Trophoblast cell (in vitro differentiated cells and primary cell): Measurements from ENCODE around the gene TMEM181.

Experiments
- DNase-seq, 2 donors: peaks; one replicate each; pipeline ENCODE4 v3.0.0-alpha.2; 2016
- H2AFZ ChIP-seq: 2 replicates; pipeline ENCODE4 v1.6.1; 2013; ENCODE audit warnings: low read length, moderate library complexity, mild to moderate bottlenecking; ENCODE audit not compliant: insufficient read depth, poor library complexity
- H2AK5ac ChIP-seq: 2 replicates; pipeline ENCODE4 v1.6.1; 2013; ENCODE audit warnings: mild to moderate bottlenecking, low read length
- H2BK120ac ChIP-seq: 2 replicates; pipeline ENCODE4 v1.6.1; 2013; ENCODE audit warnings: low read length, mild to moderate bottlenecking, moderate library complexity; ENCODE audit not compliant: insufficient read depth, poor library complexity
- H2BK12ac ChIP-seq: 2 replicates; pipeline ENCODE4 v1.6.1; 2013; ENCODE audit warnings: mild to moderate bottlenecking, low read length, moderate library complexity
- H2BK5ac ChIP-seq: 2 replicates; pipeline ENCODE4 v1.6.1; 2013; ENCODE audit warnings: low read length, low read depth, moderate library complexity, mild to moderate bottlenecking; ENCODE audit not compliant: poor library complexity
- H3K14ac ChIP-seq: 2 replicates; pipeline ENCODE4 v1.6.1; 2013; ENCODE audit warnings: mild to moderate bottlenecking, low read length
- H3K18ac ChIP-seq: 2 replicates; pipeline ENCODE4 v1.6.1; 2013; ENCODE audit warnings: mild to moderate bottlenecking, low read length
- H3K23ac ChIP-seq: 2 replicates; pipeline ENCODE4 v1.6.1; 2013; ENCODE audit warnings: low read length
- H3K27ac ChIP-seq: 2 replicates; pipeline ENCODE4 v1.5.1; 2013; ENCODE audit warnings: low read depth, mild to moderate bottlenecking, inconsistent platforms, low read length, moderate library complexity
- H3K27me3 ChIP-seq: 2 replicates; pipeline ENCODE4 v1.6.1; 2013; ENCODE audit warnings: inconsistent platforms, mild to moderate bottlenecking, low read length, moderate library complexity; ENCODE audit not compliant: insufficient read depth
- H3K36me3 ChIP-seq, 2 experiments: 1 replicate in 1 of 2; 2 replicates in 1 of 2; pipeline ENCODE4 v1.6.1; 2013; ENCODE audit warnings: low read length in 2 of 2, mild to moderate bottlenecking in 2 of 2, moderate library complexity in 1 of 2; ENCODE audit not compliant: insufficient read depth in 2 of 2, control insufficient read depth in 1 of 2
- H3K4ac ChIP-seq: 2 replicates; pipeline ENCODE4 v1.6.1; 2013; ENCODE audit warnings: low read depth, mild to moderate bottlenecking, low read length, moderate library complexity
- H3K4me1 ChIP-seq, 2 experiments: 1 replicate in 1 of 2; 2 replicates in 1 of 2; pipeline ENCODE4 v1.6.1; 2013; ENCODE audit warnings: low read length in 2 of 2, mild to moderate bottlenecking in 2 of 2, moderate library complexity in 1 of 2; ENCODE audit not compliant: insufficient read depth in 2 of 2, control insufficient read depth in 1 of 2
- H3K4me2 ChIP-seq: 2 replicates; pipeline ENCODE4 v1.6.1; 2013; ENCODE audit warnings: inconsistent platforms, mild to moderate bottlenecking, low read length, moderate library complexity
- H3K4me3 ChIP-seq: 2 replicates; pipeline ENCODE4 v1.5.1; 2013; ENCODE audit warnings: mild to moderate bottlenecking, low read depth, low read length, inconsistent platforms
- H3K79me1 ChIP-seq: one replicate; pipeline ENCODE4 v1.6.1; 2013; ENCODE audit warnings: low read length
- H3K79me2 ChIP-seq: 2 replicates; pipeline ENCODE4 v1.6.1; 2013; ENCODE audit warnings: low read length, mild to moderate bottlenecking; ENCODE audit not compliant: control insufficient read depth, insufficient read depth, poor library complexity
- H3K9ac ChIP-seq: 2 replicates; pipeline ENCODE4 v1.6.1; 2013; ENCODE audit warnings: mild to moderate bottlenecking, low read length
- H3K9me3 ChIP-seq: 2 replicates; pipeline ENCODE4 v1.6.1; 2013; ENCODE audit warnings: low read depth, mild to moderate bottlenecking, control low read depth, inconsistent platforms, low read length; ENCODE audit not compliant: insufficient read depth
- H4K12ac ChIP-seq: 2 replicates; pipeline ENCODE4 v1.6.1; 2013; ENCODE audit warnings: low read depth, mild to moderate bottlenecking, low read length, moderate library complexity
- H4K8ac ChIP-seq: 2 replicates; pipeline ENCODE4 v1.6.1; 2013; ENCODE audit warnings: low read depth, mild to moderate bottlenecking, low read length, moderate library complexity
- H4K91ac ChIP-seq: one replicate; pipeline ENCODE4 v1.6.1; 2013; ENCODE audit warnings: low read depth, mild to moderate bottlenecking, low read length, moderate library complexity
- WGBS: extraction: QIAGEN DNeasy Blood & Tissue Kit; methylation state at CpG from one replicate; pipeline ENCODE4 v1.1.7; 2013; ENCODE audit warnings: missing lambda C conversion rate; ENCODE audit not compliant: insufficient read length, insufficient coverage; ENCODE audit errors: extremely low coverage; 5-methylcytosine and 5-hydroxymethylcytosine counted together

Gene TMEM181

GRCh38 chr6:158607411-158608170 lies 47.7 kb downstream of the TMEM181 start:
- Histone ChIP-seq H3K4me3 (no peak overlapping the region), H2AFZ (no peak overlapping the region), H2BK120ac (peak overlapping the region; percentile 1), H2BK12ac (no peak overlapping the region), H3K4ac (no peak overlapping the region), H4K8ac (no peak overlapping the region), H3K79me1 (peaks cover 17% of the 10 kb centered on the region), H2BK5ac (no peak overlapping the region), H3K4me1 (peaks cover 21 to 28% of the 10 kb centered on the region in 2 experiments), H4K12ac (no peak overlapping the region), H3K9ac (no peak overlapping the region), H3K27ac (no peak overlapping the region), H3K4me2 (no peak overlapping the region), H3K23ac (no peak overlapping the region), H3K27me3 (no peaks in the 10 kb centered on the region), H4K91ac (no peak overlapping the region), H3K9me3 (peaks cover 2% of the 10 kb centered on the region), H3K36me3 (peaks cover 34 to 38% of the 10 kb centered on the region in 2 experiments), H3K14ac (no peak overlapping the region), H3K79me2 (peaks cover 3% of the 10 kb centered on the region), H3K18ac (peak overlapping the region; percentile 44), H2AK5ac (peak overlapping the region; percentile 36)
- WGBS, result no CpG with 5 or more reads among the region's 14 CpGs
- no peak for DNase-seq

GRCh38 chr6:158608221-158608620 lies 48.3 kb downstream of the TMEM181 start:
- H3K4me1 ChIP-seq, result peaks cover 21 to 29% of the 10 kb centered on the region in 2 experiments
- H3K9me3 ChIP-seq, result peaks cover 2% of the 10 kb centered on the region
- peaks cover 3% of the 10 kb centered on the region for H3K79me2 ChIP-seq
- no peak overlapping the region for H3K4me3 ChIP-seq
- WGBS, result no CpG with 5 or more reads among the region's 12 CpGs
- H4K8ac ChIP-seq, result no peak overlapping the region
- DNase-seq, result no peak
- no peak overlapping the region for H3K4me2 ChIP-seq
- H2AFZ ChIP-seq, result no peak overlapping the region
- no peaks in the 10 kb centered on the region for H3K27me3 ChIP-seq
- no peak overlapping the region for H3K23ac ChIP-seq
- H3K4ac ChIP-seq, result no peak overlapping the region
- H2BK120ac ChIP-seq, result no peak overlapping the region
- no peak overlapping the region for H3K27ac ChIP-seq
- H2AK5ac ChIP-seq, result peak overlapping the region; percentile 18
- peaks cover 32 to 37% of the 10 kb centered on the region in 2 experiments for H3K36me3 ChIP-seq
- no peak overlapping the region for H3K18ac ChIP-seq
- H3K9ac ChIP-seq, result no peak overlapping the region
- H4K91ac ChIP-seq, result no peak overlapping the region
- H2BK5ac ChIP-seq, result no peak overlapping the region
- H3K14ac ChIP-seq, result no peak overlapping the region
- H2BK12ac ChIP-seq, result no peak overlapping the region
- H4K12ac ChIP-seq, result no peak overlapping the region
- H3K79me1 ChIP-seq, result peaks cover 17% of the 10 kb centered on the region

- DNase-seq, result no peak
- peak overlapping the region; percentile 43 for H3K14ac ChIP-seq
- no CpG with 5 or more reads among the region's 13 CpGs for WGBS
- no peak overlapping the region for H3K4me3 ChIP-seq
- H3K9me3 ChIP-seq, result peaks cover 2% of the 10 kb centered on the region
- no peak overlapping the region for H3K23ac ChIP-seq
- peak overlapping the region; percentile 43 for H3K27ac ChIP-seq
- peak overlapping the region; percentile 14 for H4K8ac ChIP-seq
- peak overlapping the region; percentile 32 for H2BK120ac ChIP-seq
- H3K4me1 ChIP-seq, result peaks cover 21 to 29% of the 10 kb centered on the region in 2 experiments
- no peaks in the 10 kb centered on the region for H3K27me3 ChIP-seq
- no peak overlapping the region for H3K4me2 ChIP-seq
- H3K79me1 ChIP-seq, result peaks cover 17% of the 10 kb centered on the region
- no peak overlapping the region for H3K4ac ChIP-seq
- H3K36me3 ChIP-seq, result peaks cover 32% of the 10 kb centered on the region in 2 experiments
- H2BK5ac ChIP-seq, result peak overlapping the region; percentile 36
- peak overlapping the region; percentile 41 for H3K18ac ChIP-seq
- peaks cover 3% of the 10 kb centered on the region for H3K79me2 ChIP-seq
- H2AK5ac ChIP-seq, result peak overlapping the region; percentile 28
- peak overlapping the region; percentile 37 for H2AFZ ChIP-seq
- peak overlapping the region; percentile 7 for H4K91ac ChIP-seq
- no peak overlapping the region for H3K9ac ChIP-seq
- H2BK12ac ChIP-seq, result peak overlapping the region; percentile 60
- H4K12ac ChIP-seq, result no peak overlapping the region
Observed at GRCh38 chr6:158609455-158610155, 49.7 kb downstream of the TMEM181 start.

GRCh38 chr6:158610319-158610968 lies 50.6 kb downstream of the TMEM181 start:
- Histone ChIP-seq H4K12ac (no peak overlapping the region), H4K8ac (no peak overlapping the region), H3K4ac (no peak overlapping the region), H3K4me2 (no peak overlapping the region), H3K9me3 (peaks cover 2% of the 10 kb centered on the region), H3K27me3 (no peaks in the 10 kb centered on the region), H3K79me1 (peaks cover 17% of the 10 kb centered on the region), H3K4me3 (no peak overlapping the region), H3K27ac (peak overlapping the region; percentile 96), H2BK120ac (peak overlapping the region; percentile 43), H2BK12ac (no peak overlapping the region), H2BK5ac (peak overlapping the region; percentile 83), H3K23ac (no peak overlapping the region), H2AK5ac (no peak overlapping the region), H2AFZ (no peak overlapping the region), H3K14ac (peak overlapping the region; percentile 2), H3K18ac (no peak overlapping the region), H3K4me1 (peaks cover 21 to 29% of the 10 kb centered on the region in 2 experiments), H3K79me2 (peaks cover 3% of the 10 kb centered on the region), H3K36me3 (peaks cover 32% of the 10 kb centered on the region in 2 experiments), H4K91ac (peak overlapping the region; percentile 88), H3K9ac (no peak overlapping the region)
- no CpG with 5 or more reads among the region's 9 CpGs for WGBS
- DNase-seq, result no peak
